Muscle layer of duodenum (tissue), 2 donors: Measurements from ENCODE around the gene NCOR2.

Experiments used
- H3K27ac ChIP-seq: one replicate; pipeline ENCODE4 v1.7.0; 2013; ENCODE audit warnings: mild to moderate bottlenecking, low read length
- H3K27me3 ChIP-seq: one replicate; pipeline ENCODE4 v1.7.0; 2013; ENCODE audit warnings: low read depth, mild to moderate bottlenecking, control low read depth, low read length
- H3K36me3 ChIP-seq, 2 donors: one replicate each; pipeline ENCODE4 v1.7.0; 2013; ENCODE audit warnings: low read length in 2 of 2, control low read depth in 1 of 2, mild to moderate bottlenecking in 1 of 2; ENCODE audit not compliant: insufficient read depth in 2 of 2, control insufficient read depth in 1 of 2
- H3K4me1 ChIP-seq, 2 donors: one replicate each; pipeline ENCODE4 v1.7.0; 2013; ENCODE audit warnings: low read length in 2 of 2, mild to moderate bottlenecking in 2 of 2, control low read depth in 1 of 2, moderate library complexity in 1 of 2; ENCODE audit not compliant: insufficient read depth in 2 of 2, control insufficient read depth in 1 of 2
- H3K4me3 ChIP-seq, 2 donors: one replicate each; pipeline ENCODE4 v1.7.0; 2013; ENCODE audit warnings: low read length in 2 of 2, low read depth in 1 of 2, mild to moderate bottlenecking in 1 of 2
- H3K9me3 ChIP-seq, 2 donors: one replicate each; pipeline ENCODE4 v1.7.0; 2013; ENCODE audit warnings: low read length in 2 of 2, control low read depth in 1 of 2, mild to moderate bottlenecking in 1 of 2; ENCODE audit not compliant: control insufficient read depth in 1 of 2
- donor health status: healthy.

The NCOR2 gene

GRCh38 chr12:124583854-124584253 is 16.4 kb upstream of the NCOR2 start:
- no peaks in the 10 kb centered on the region for H3K36me3 ChIP-seq
- H3K27me3 ChIP-seq: no peaks in the 10 kb centered on the region
- no peak overlapping the region for H3K4me3 ChIP-seq
- peaks cover 0 to 4% of the 10 kb centered on the region in 2 donors for H3K4me1 ChIP-seq
- no peak overlapping the region for H3K27ac ChIP-seq
- H3K9me3 ChIP-seq: no peaks in the 10 kb centered on the region

GRCh38 chr12:124582108-124582424 is 14.7 kb upstream of the NCOR2 start:
- Histone ChIP-seq H3K4me3 (no peak overlapping the region), H3K27me3 (no peaks in the 10 kb centered on the region), H3K27ac (no peak overlapping the region), H3K4me1 (no peaks in the 10 kb centered on the region), H3K36me3 (no peaks in the 10 kb centered on the region), H3K9me3 (no peaks in the 10 kb centered on the region)

GRCh38 chr12:124581307-124582107 is 14.1 kb upstream of the NCOR2 start:
- H3K4me1 ChIP-seq: no peaks in the 10 kb centered on the region
- no peaks in the 10 kb centered on the region for H3K27me3 ChIP-seq
- no peak overlapping the region for H3K27ac ChIP-seq
- H3K36me3 ChIP-seq: no peaks in the 10 kb centered on the region
- no peak overlapping the region for H3K4me3 ChIP-seq
- H3K9me3 ChIP-seq: no peaks in the 10 kb centered on the region

- Histone ChIP-seq H3K9me3 (no peaks in the 10 kb centered on the region), H3K4me3 (no peak overlapping the region), H3K36me3 (no peaks in the 10 kb centered on the region), H3K27me3 (no peaks in the 10 kb centered on the region), H3K4me1 (no peaks in the 10 kb centered on the region), H3K27ac (no peak overlapping the region)
Observed at GRCh38 chr12:124579921-124580517, 12.6 kb upstream of the NCOR2 start.

- no peak overlapping the region for H3K4me3 ChIP-seq
- H3K36me3 ChIP-seq: no peaks in the 10 kb centered on the region
- no peak overlapping the region for H3K27ac ChIP-seq
- H3K9me3 ChIP-seq: no peaks in the 10 kb centered on the region
- H3K4me1 ChIP-seq: peaks cover 0 to 4% of the 10 kb centered on the region in 2 donors
- H3K27me3 ChIP-seq: no peaks in the 10 kb centered on the region
Observed at GRCh38 chr12:124578854-124579253, 11.4 kb upstream of the NCOR2 start.

GRCh38 chr12:124578445-124578844 is 11.0 kb upstream of the NCOR2 start:
- Histone ChIP-seq H3K27me3 (no peaks in the 10 kb centered on the region), H3K4me3 (no peak overlapping the region), H3K36me3 (no peaks in the 10 kb centered on the region)

GRCh38 chr12:124577986-124578385 is 10.6 kb upstream of the NCOR2 start:
- no peaks in the 10 kb centered on the region for H3K9me3 ChIP-seq
- H3K36me3 ChIP-seq: no peaks in the 10 kb centered on the region
- no peak overlapping the region for H3K27ac ChIP-seq
- no peak overlapping the region for H3K4me3 ChIP-seq
- H3K27me3 ChIP-seq: no peaks in the 10 kb centered on the region
- peaks cover 0 to 10% of the 10 kb centered on the region in 2 donors for H3K4me1 ChIP-seq

More at GRCh38 chr12:124578445-124578844, 11.0 kb upstream of the NCOR2 start:
- Histone ChIP-seq H3K27ac (no peak overlapping the region), H3K4me1 (peaks cover 0 to 8% of the 10 kb centered on the region in 2 donors), H3K9me3 (no peaks in the 10 kb centered on the region)

- no peaks in the 10 kb centered on the region for H3K27me3 ChIP-seq
Observed at GRCh38 chr12:124577374-124577773, 10.0 kb upstream of the NCOR2 start.

GRCh38 chr12:124576061-124576650 is 8.7 kb upstream of the NCOR2 start:
- no peak overlapping the region for H3K27ac ChIP-seq

More at GRCh38 chr12:124577374-124577773, 10.0 kb upstream of the NCOR2 start:
- H3K27ac ChIP-seq: no peak overlapping the region
- H3K4me3 ChIP-seq: no peak overlapping the region
- peaks cover 0 to 10% of the 10 kb centered on the region in 2 donors for H3K4me1 ChIP-seq
- H3K9me3 ChIP-seq: no peaks in the 10 kb centered on the region
- no peaks in the 10 kb centered on the region for H3K36me3 ChIP-seq

GRCh38 chr12:124573839-124574786 is 6.7 kb upstream of the NCOR2 start:
- Histone ChIP-seq H3K27ac (no peak overlapping the region), H3K9me3 (no peaks in the 10 kb centered on the region), H3K4me3 (no peak overlapping the region), H3K27me3 (no peaks in the 10 kb centered on the region), H3K4me1 (peaks cover 0 to 17% of the 10 kb centered on the region in 2 donors), H3K36me3 (no peaks in the 10 kb centered on the region)

More at GRCh38 chr12:124576061-124576650, 8.7 kb upstream of the NCOR2 start:
- no peaks in the 10 kb centered on the region for H3K9me3 ChIP-seq
- H3K36me3 ChIP-seq: no peaks in the 10 kb centered on the region
- no peak overlapping the region for H3K4me3 ChIP-seq
- H3K4me1 ChIP-seq: peaks cover 0 to 10% of the 10 kb centered on the region in 2 donors
- H3K27me3 ChIP-seq: no peaks in the 10 kb centered on the region

GRCh38 chr12:124571556-124571955 is 4.1 kb upstream of the NCOR2 start:
- H3K27me3 ChIP-seq: no peaks in the 10 kb centered on the region
- H3K36me3 ChIP-seq: no peaks in the 10 kb centered on the region
- H3K4me3 ChIP-seq: no peak overlapping the region
- no peaks in the 10 kb centered on the region for H3K9me3 ChIP-seq
- peaks cover 0 to 22% of the 10 kb centered on the region in 2 donors for H3K4me1 ChIP-seq
- no peak overlapping the region for H3K27ac ChIP-seq
